ENCODE measurements around the gene POLDIP3. TPM values are rescaled to one million over a fixed set of nuclear protein-coding genes. Genes with fewer than 3 reads are reported as not detected.
"Not testable (repeated sequence)": the region's sequence is repeated elsewhere in the genome, so short reads cannot be mapped to it uniquely, and the experiment has no call there.

The POLDIP3 gene
- total RNA-seq, 1 donor from 2014 or later = 77.8 TPM

GRCh38 chr22:42548597-42549330 lies 65.9 kb downstream of the POLDIP3 start:
- Mint-ChIP-seq H3K4me3 (ENCODE audit: unreplicated experiment) (no peak overlapping the region), H3K27ac (ENCODE audit: unreplicated experiment) (no peak overlapping the region), H3K36me3 (ENCODE audit: unreplicated experiment) (no peaks in the 10 kb centered on the region), H3K4me1 (ENCODE audit: unreplicated experiment) (peaks cover under 1% of the 10 kb centered on the region), H3K27me3 (ENCODE audit: unreplicated experiment) (peaks cover 21% of the 10 kb centered on the region), H3K9me3 (ENCODE audit: unreplicated experiment) (no peaks in the 10 kb centered on the region)
- no peak for TF ChIP-seq CTCF (IDR thresholded peaks at IDR 0.05)
- no peak for DNase-seq (ENCODE audit: extremely low spot score, unreplicated experiment)

- H3K9me3 Mint-ChIP-seq (ENCODE audit: unreplicated experiment); H3K36me3 Mint-ChIP-seq (ENCODE audit: unreplicated experiment); DNase-seq (ENCODE audit: extremely low spot score, unreplicated experiment); H3K4me1 Mint-ChIP-seq (ENCODE audit: unreplicated experiment); H3K27ac Mint-ChIP-seq (ENCODE audit: unreplicated experiment); H3K4me3 Mint-ChIP-seq (ENCODE audit: unreplicated experiment): not testable (repeated sequence)
- H3K27me3 Mint-ChIP-seq (ENCODE audit: unreplicated experiment) = peaks cover 21% of the 10 kb centered on the region
These were observed 66.6 kb downstream of the POLDIP3 start for GRCh38 chr22:42548126-42548525.

GRCh38 chr22:42547562-42547961 lies 67.1 kb downstream of the POLDIP3 start:
- H3K27me3 Mint-ChIP-seq (ENCODE audit: unreplicated experiment) = peaks cover 21% of the 10 kb centered on the region
- TF ChIP-seq CTCF (IDR thresholded peaks at IDR 0.05) = no peak
- DNase-seq (ENCODE audit: extremely low spot score, unreplicated experiment) = no peak
- H3K36me3 Mint-ChIP-seq (ENCODE audit: unreplicated experiment) = no peaks in the 10 kb centered on the region
- H3K27ac Mint-ChIP-seq (ENCODE audit: unreplicated experiment) = no peak overlapping the region
- no peaks in the 10 kb centered on the region for H3K9me3 Mint-ChIP-seq (ENCODE audit: unreplicated experiment)
- H3K4me3 Mint-ChIP-seq (ENCODE audit: unreplicated experiment) = no peak overlapping the region
- no peaks in the 10 kb centered on the region for H3K4me1 Mint-ChIP-seq (ENCODE audit: unreplicated experiment)

GRCh38 chr22:42544686-42545085 lies 70.0 kb downstream of the POLDIP3 start:
- DNase-seq (ENCODE audit: extremely low spot score, unreplicated experiment) = no peak
- no peak overlapping the region for H3K4me3 Mint-ChIP-seq (ENCODE audit: unreplicated experiment)
- no peaks in the 10 kb centered on the region for H3K36me3 Mint-ChIP-seq (ENCODE audit: unreplicated experiment)
- H3K27ac Mint-ChIP-seq (ENCODE audit: unreplicated experiment) = no peak overlapping the region
- no peaks in the 10 kb centered on the region for H3K9me3 Mint-ChIP-seq (ENCODE audit: unreplicated experiment)
- no peak for TF ChIP-seq CTCF (IDR thresholded peaks at IDR 0.05)
- H3K4me1 Mint-ChIP-seq (ENCODE audit: unreplicated experiment) = no peaks in the 10 kb centered on the region
- H3K27me3 Mint-ChIP-seq (ENCODE audit: unreplicated experiment) = peaks cover 21% of the 10 kb centered on the region

GRCh38 chr22:42539236-42539771 lies 75.4 kb downstream of the POLDIP3 start:
- not testable (repeated sequence) for H3K4me3 Mint-ChIP-seq (ENCODE audit: unreplicated experiment); DNase-seq (ENCODE audit: extremely low spot score, unreplicated experiment); H3K4me1 Mint-ChIP-seq (ENCODE audit: unreplicated experiment); H3K27me3 Mint-ChIP-seq (ENCODE audit: unreplicated experiment); H3K36me3 Mint-ChIP-seq (ENCODE audit: unreplicated experiment); H3K27ac Mint-ChIP-seq (ENCODE audit: unreplicated experiment); H3K9me3 Mint-ChIP-seq (ENCODE audit: unreplicated experiment)

- not testable (repeated sequence) for H3K27me3 Mint-ChIP-seq (ENCODE audit: unreplicated experiment); H3K4me3 Mint-ChIP-seq (ENCODE audit: unreplicated experiment); DNase-seq (ENCODE audit: extremely low spot score, unreplicated experiment); H3K4me1 Mint-ChIP-seq (ENCODE audit: unreplicated experiment); H3K27ac Mint-ChIP-seq (ENCODE audit: unreplicated experiment); H3K36me3 Mint-ChIP-seq (ENCODE audit: unreplicated experiment); H3K9me3 Mint-ChIP-seq (ENCODE audit: unreplicated experiment)
These were observed 77.4 kb downstream of the POLDIP3 start for GRCh38 chr22:42537199-42537831.

- not testable (repeated sequence) for DNase-seq (ENCODE audit: extremely low spot score, unreplicated experiment); H3K4me1 Mint-ChIP-seq (ENCODE audit: unreplicated experiment); H3K36me3 Mint-ChIP-seq (ENCODE audit: unreplicated experiment); H3K27ac Mint-ChIP-seq (ENCODE audit: unreplicated experiment); H3K27me3 Mint-ChIP-seq (ENCODE audit: unreplicated experiment); H3K4me3 Mint-ChIP-seq (ENCODE audit: unreplicated experiment); H3K9me3 Mint-ChIP-seq (ENCODE audit: unreplicated experiment)
These were observed 78.0 kb downstream of the POLDIP3 start for GRCh38 chr22:42536634-42537033.

Measured in osteocyte (in vitro differentiated cells).